ENCODE measurements around the gene MYO3B. TPM values are rescaled to one million over a fixed set of nuclear protein-coding genes. Genes with fewer than 3 reads are reported as not detected.

MYO3B gene
- total RNA-seq, 4 donors from 2014 or later = 0.06 TPM; not detected in 3

DNA sequence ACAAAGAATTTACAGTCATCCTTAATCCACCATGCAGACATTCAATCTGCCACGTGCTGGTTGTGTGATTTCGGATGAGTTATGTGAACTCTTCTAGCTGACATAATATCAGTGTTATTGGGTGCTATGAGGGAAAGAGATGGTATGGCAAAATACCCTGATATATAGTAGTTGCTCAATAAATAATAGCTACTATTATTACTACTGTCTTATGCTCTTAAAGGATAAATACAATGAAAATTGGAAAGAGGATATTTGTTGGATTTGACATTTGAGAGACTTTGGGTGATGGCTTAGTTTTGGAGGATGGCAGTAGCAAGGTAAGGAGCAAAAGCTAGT is 86.5 kb downstream of the MYO3B start:
- Histone ChIP-seq H3K36me3 (no peaks in the 10 kb centered on the region), H3K4me1 (no peaks in the 10 kb centered on the region), H3K27me3 (no peaks in the 10 kb centered on the region), H3K4me3 (no peak overlapping the region), H3K27ac (replicated peaks in 1 of 4) (no peak overlapping the region), H3K9me3 (peaks cover 0 to 8% (median 3%) of the 10 kb centered on the region in 4 donors)
- WGBS = 100% methylated on average over 2 of the region's 2 CpGs
- intact Hi-C loops (cut with DNase I) = no loop called here
- TF ChIP-seq POLR2A (IDR thresholded peaks at IDR 0.05; ENCODE audit: low read depth) (no peak), POLR2AphosphoS5 (IDR thresholded peaks at IDR 0.05) (no peak), EP300 (IDR thresholded peaks at IDR 0.05) (no peak)
- TF ChIP-seq, protein P1, sequence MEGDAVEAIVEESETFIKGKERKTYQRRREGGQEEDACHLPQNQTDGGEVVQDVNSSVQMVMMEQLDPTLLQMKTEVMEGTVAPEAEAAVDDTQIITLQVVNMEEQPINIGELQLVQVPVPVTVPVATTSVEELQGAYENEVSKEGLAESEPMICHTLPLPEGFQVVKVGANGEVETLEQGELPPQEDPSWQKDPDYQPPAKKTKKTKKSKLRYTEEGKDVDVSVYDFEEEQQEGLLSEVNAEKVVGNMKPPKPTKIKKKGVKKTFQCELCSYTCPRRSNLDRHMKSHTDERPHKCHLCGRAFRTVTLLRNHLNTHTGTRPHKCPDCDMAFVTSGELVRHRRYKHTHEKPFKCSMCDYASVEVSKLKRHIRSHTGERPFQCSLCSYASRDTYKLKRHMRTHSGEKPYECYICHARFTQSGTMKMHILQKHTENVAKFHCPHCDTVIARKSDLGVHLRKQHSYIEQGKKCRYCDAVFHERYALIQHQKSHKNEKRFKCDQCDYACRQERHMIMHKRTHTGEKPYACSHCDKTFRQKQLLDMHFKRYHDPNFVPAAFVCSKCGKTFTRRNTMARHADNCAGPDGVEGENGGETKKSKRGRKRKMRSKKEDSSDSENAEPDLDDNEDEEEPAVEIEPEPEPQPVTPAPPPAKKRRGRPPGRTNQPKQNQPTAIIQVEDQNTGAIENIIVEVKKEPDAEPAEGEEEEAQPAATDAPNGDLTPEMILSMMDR (IDR thresholded peaks at IDR 0.05) = no peak
- DNase-seq (ENCODE audit: extremely low spot score) = no peak

DNA sequence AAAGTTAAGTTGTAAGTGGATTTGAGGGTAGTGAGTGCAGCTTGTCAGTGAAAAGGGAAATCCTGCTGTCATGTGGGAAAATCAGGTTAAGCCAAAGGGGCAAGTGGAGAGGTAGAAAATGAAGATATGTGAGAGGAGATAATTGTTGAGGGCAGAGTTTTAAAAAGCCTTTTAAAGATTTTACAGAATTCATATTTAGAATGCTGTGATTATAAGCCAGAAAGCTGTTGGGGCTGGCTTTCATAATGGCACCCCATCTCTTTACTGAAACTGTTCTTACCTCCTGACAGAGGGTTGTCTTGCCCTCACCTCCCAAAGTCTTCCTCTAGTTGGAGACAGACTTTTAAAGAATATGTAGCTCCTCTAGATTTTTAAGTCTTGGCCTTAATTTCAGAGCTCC is 86.9 kb downstream of the MYO3B start:
- no peak for TF ChIP-seq POLR2A (IDR thresholded peaks at IDR 0.05; ENCODE audit: low read depth)
- TF ChIP-seq, protein P1 (IDR thresholded peaks at IDR 0.05) = no peak
- no peak for TF ChIP-seq POLR2AphosphoS5 (IDR thresholded peaks at IDR 0.05)
- no peak for TF ChIP-seq EP300 (IDR thresholded peaks at IDR 0.05)
- no peak overlapping the region for H3K27ac ChIP-seq (replicated peaks in 1 of 4)
- intact Hi-C loops (cut with DNase I) = no loop called here
- no peaks in the 10 kb centered on the region for H3K4me1 ChIP-seq
- H3K9me3 ChIP-seq = peaks cover 0 to 8% (median 3%) of the 10 kb centered on the region in 4 donors
- no peaks in the 10 kb centered on the region for H3K36me3 ChIP-seq
- no peaks in the 10 kb centered on the region for H3K27me3 ChIP-seq
- DNase-seq (ENCODE audit: extremely low spot score) = no peak
- no peak overlapping the region for H3K4me3 ChIP-seq

DNA sequence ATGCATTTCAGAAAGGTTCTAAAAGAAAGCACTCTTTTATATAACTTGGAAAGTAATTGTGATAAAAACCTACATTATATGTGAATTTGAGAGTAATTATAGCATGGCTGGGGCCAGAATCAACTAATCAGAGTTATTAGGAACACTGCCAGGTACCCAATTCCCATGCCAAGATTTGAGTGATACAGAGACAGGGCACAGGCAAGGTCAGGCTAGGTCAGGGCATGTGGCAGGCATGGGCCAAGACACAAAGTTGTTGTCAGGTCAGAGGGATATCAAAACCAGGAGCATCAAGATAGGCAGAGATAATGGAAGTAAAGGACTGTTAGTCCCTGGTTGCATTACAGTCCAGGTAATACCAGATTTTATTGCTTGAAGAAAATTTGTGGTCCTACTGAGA is 87.4 kb downstream of the MYO3B start:
- Histone ChIP-seq H3K4me3 (no peak overlapping the region), H3K27me3 (no peaks in the 10 kb centered on the region), H3K9me3 (peaks cover 0 to 8% (median 2%) of the 10 kb centered on the region in 4 donors), H3K27ac (replicated peaks in 1 of 4) (no peak overlapping the region), H3K36me3 (no peaks in the 10 kb centered on the region), H3K4me1 (no peaks in the 10 kb centered on the region)
- intact Hi-C loops (cut with DNase I) = no loop called here
- no peak for DNase-seq (ENCODE audit: extremely low spot score)
- no peak for TF ChIP-seq EP300 (IDR thresholded peaks at IDR 0.05)
- TF ChIP-seq, protein P1 (IDR thresholded peaks at IDR 0.05) = no peak
- TF ChIP-seq POLR2A (IDR thresholded peaks at IDR 0.05; ENCODE audit: low read depth) = no peak
- no peak for TF ChIP-seq POLR2AphosphoS5 (IDR thresholded peaks at IDR 0.05)

DNA sequence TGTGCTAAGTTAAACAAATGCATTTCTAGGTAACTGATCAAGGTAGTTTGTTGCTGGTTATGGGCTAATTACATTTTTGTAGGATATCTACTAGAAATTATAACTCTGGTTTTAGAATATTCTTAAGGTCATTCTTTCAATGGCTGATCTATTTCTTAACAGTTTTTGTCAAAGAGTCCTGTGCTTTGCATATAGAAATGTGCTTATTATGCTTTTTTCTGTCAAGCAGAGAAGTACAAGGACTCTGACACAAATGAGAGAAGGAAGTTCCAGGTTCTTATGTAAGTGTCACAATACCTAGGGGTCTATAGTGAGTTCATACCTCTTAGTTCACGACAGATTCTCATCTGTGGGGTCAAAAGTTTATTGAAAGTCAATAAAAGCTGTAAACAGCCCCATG is 88.4 kb downstream of the MYO3B start:
- H3K27me3 ChIP-seq = no peaks in the 10 kb centered on the region
- intact Hi-C loops (cut with DNase I) = no loop called here
- H3K9me3 ChIP-seq = peaks cover 0 to 8% (median 0%) of the 10 kb centered on the region in 4 donors
- H3K4me3 ChIP-seq = no peak overlapping the region
- no peaks in the 10 kb centered on the region for H3K36me3 ChIP-seq
- 88% methylated on average over 1 of the region's 1 CpG for WGBS
- TF ChIP-seq POLR2AphosphoS5 (IDR thresholded peaks at IDR 0.05) = no peak
- no peak for TF ChIP-seq POLR2A (IDR thresholded peaks at IDR 0.05; ENCODE audit: low read depth)
- no peak for TF ChIP-seq EP300 (IDR thresholded peaks at IDR 0.05)
- TF ChIP-seq, protein P1 (IDR thresholded peaks at IDR 0.05) = no peak
- no peaks in the 10 kb centered on the region for H3K4me1 ChIP-seq
- H3K27ac ChIP-seq (replicated peaks in 1 of 4) = no peak overlapping the region
- no peak for DNase-seq (ENCODE audit: extremely low spot score)

DNA sequence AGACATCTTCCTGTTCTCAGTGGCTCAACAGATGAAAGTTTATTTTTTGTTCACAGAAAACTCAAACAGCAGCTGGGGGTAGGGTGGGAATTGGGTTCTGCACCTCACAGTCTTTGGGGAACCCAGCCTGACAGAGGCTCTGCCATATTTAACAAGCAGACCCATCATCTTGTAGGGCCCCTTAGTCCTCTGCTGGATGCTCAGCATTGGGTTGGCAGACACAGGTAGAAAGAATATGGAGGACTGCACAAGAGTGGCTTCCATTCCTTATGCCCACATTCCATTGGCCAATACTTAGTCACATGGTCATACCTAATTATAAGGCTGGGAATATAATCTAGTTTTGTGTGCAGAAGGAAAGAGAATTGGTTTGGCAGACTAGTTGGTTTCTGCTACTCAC is 89.1 kb downstream of the MYO3B start:
- TF ChIP-seq POLR2A (IDR thresholded peaks at IDR 0.05; ENCODE audit: low read depth) = no peak
- TF ChIP-seq POLR2AphosphoS5 (IDR thresholded peaks at IDR 0.05) = no peak
- no peak for TF ChIP-seq EP300 (IDR thresholded peaks at IDR 0.05)
- TF ChIP-seq, protein P1 (IDR thresholded peaks at IDR 0.05) = no peak
- Histone ChIP-seq H3K36me3 (no peaks in the 10 kb centered on the region), H3K27ac (replicated peaks in 1 of 4) (no peak overlapping the region), H3K4me3 (no peak overlapping the region), H3K9me3 (peaks cover 0 to 8% (median 0%) of the 10 kb centered on the region in 4 donors), H3K4me1 (no peaks in the 10 kb centered on the region), H3K27me3 (no peaks in the 10 kb centered on the region)
- DNase-seq (ENCODE audit: extremely low spot score) = no peak
- intact Hi-C loops (cut with DNase I) = no loop called here

All from esophagus muscularis mucosa (tissue), 4 donors.